ENCODE measurements around the gene ALOXE3.

Gene ALOXE3

DNA sequence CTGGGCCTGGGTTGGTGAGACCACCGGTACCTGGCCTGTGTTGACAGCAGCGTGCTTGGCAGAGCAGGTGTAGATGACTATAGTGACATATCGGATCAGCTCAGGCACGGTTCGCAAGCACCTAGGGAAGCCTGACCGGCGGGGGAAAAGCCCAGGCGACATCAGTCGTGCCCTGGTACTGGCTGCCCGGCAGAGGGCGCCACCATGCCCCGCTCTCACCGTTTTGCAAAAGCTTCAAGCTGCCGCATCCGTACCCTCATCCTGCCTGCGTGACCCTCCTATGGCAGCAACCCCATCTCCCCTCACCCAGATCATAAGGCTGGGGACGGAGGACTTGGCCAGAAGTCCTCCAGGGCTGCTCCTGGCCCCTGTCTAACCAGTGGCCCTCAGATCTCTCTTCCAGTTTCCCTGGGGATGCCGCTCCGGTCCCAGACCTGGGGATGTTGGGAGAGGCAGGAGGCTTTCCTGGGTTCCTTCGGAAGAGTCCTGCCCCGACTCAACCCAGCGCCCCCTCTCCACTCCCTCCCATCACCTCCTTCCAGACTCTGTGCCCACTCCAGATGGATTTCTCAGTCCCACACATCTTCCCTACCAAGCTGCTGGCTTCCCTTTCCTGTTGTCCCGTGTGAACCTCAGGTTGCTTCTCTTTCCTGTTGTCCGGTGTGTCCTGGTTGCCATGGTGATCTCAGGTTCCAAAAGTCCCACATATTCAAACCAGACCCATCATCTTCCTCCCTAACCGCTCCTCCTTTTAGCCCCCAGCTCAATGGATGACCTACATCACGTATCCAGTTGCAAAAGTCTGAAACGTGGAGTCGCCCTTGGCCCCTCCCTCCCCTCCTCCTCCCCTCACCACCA lies 44.5 kb downstream of the ALOXE3 start:
- H3K4me3 ChIP-seq (ENCODE audit: low read depth, low read length) = no peak overlapping the region

GRCh38 chr17:8072729-8073461 lies 45.4 kb downstream of the ALOXE3 start:
- H3K4me3 ChIP-seq (ENCODE audit: low read depth, low read length) = no peak overlapping the region
- TF ChIP-seq, protein P1, sequence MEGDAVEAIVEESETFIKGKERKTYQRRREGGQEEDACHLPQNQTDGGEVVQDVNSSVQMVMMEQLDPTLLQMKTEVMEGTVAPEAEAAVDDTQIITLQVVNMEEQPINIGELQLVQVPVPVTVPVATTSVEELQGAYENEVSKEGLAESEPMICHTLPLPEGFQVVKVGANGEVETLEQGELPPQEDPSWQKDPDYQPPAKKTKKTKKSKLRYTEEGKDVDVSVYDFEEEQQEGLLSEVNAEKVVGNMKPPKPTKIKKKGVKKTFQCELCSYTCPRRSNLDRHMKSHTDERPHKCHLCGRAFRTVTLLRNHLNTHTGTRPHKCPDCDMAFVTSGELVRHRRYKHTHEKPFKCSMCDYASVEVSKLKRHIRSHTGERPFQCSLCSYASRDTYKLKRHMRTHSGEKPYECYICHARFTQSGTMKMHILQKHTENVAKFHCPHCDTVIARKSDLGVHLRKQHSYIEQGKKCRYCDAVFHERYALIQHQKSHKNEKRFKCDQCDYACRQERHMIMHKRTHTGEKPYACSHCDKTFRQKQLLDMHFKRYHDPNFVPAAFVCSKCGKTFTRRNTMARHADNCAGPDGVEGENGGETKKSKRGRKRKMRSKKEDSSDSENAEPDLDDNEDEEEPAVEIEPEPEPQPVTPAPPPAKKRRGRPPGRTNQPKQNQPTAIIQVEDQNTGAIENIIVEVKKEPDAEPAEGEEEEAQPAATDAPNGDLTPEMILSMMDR (IDR thresholded peaks at IDR 0.05; ENCODE audit: low read depth, low read length) = no peak

More for the DNA sequence above, 44.5 kb downstream of the ALOXE3 start:
- TF ChIP-seq, protein P1 (IDR thresholded peaks at IDR 0.05; ENCODE audit: low read depth, low read length) = peak; percentile 91

GRCh38 chr17:8072341-8072728 lies 46.0 kb downstream of the ALOXE3 start:
- TF ChIP-seq, protein P1 (IDR thresholded peaks at IDR 0.05; ENCODE audit: low read depth, low read length) = no peak
- H3K4me3 ChIP-seq (ENCODE audit: low read depth, low read length) = no peak overlapping the region

DNA sequence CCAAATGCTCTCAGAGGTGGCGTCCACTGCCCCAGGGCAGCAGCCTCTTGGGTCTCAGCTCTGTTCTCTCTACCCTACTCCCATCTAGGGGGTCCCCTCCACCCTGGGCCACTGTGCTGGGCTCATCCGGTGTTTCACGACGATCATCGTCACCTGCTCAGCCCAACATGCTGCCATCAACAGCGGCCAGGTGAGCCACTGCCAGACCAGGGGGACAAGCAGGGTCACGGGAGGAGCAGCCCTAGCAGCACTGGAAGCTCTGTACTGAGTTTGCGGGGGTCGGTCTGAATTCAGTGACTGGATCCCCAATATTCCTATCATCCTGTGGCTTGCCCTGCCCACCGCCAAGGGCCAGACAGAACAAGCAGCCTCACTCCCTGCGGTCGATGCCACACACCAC lies 46.8 kb downstream of the ALOXE3 start:
- TF ChIP-seq, protein P1 (IDR thresholded peaks at IDR 0.05; ENCODE audit: low read depth, low read length) = no peak
- H3K4me3 ChIP-seq (ENCODE audit: low read depth, low read length) = no peak overlapping the region

DNA sequence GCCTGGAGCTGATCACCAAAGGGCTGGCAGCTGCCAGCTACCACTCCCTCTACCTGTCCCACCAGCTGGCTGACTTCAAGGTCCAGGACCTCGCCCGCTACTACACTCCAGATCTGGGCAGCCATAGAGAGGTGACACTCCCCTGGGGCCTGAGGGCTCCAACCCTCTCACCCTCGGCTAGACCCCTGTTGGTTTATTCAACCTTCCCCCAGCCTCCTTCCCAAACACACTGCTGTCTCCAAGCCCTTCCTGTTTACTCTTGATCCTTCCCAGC lies 48.8 kb downstream of the ALOXE3 start:
- H3K4me3 ChIP-seq (ENCODE audit: low read depth, low read length) = no peak overlapping the region

DNA sequence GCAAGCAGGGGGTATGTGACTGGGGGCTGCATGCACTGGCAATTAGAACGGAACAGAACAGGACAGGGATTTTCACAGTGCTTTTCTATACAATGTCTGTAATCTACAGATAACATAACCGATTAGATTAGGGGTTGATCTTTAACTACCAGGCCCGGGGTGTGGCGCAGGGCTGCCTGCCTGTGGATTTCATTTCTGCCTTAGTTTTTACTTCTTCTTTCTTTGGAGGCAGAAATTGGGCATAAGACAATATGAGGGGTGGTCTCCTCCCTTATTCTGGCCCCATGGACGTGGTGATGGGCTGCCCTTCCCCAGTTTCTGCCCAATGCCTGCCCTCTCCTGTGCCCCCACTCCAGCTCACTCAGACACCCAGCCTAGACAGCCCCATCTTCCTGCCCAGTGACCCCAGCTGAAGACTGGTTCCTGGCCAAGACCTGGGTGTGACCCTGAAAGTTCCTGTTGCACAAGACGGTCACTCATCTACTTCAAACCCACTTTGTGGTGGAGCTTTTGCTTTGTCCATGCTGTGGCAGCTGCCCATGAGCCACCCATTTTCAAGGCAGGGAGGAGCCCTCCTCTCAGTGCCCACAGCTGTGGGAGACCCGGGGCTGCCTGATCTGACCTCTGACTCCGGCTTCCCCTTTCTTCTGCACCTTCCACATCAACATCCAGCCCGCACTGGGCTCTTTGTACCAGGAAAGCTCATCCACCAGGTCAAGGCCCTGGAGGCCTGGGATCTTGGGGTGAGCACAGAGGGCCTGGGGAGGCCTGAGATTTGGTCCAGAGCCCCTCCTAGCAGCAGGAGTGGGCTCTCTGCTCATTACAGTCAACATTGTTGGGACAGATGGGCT lies 49.4 kb downstream of the ALOXE3 start:
- H3K4me3 ChIP-seq (ENCODE audit: low read depth, low read length) = no peak overlapping the region
- TF ChIP-seq, protein P1 (IDR thresholded peaks at IDR 0.05; ENCODE audit: low read depth, low read length) = no peak

More for the DNA sequence above, 48.8 kb downstream of the ALOXE3 start:
- TF ChIP-seq, protein P1 (IDR thresholded peaks at IDR 0.05; ENCODE audit: low read depth, low read length) = no peak
